Measurements from ENCODE around the gene C3AR1.
"Not testable (repeated sequence)": the region's sequence is repeated elsewhere in the genome, so short reads cannot be mapped to it uniquely, and the experiment has no call there.

The C3AR1 gene

GRCh38 chr12:8088574-8088973, 22.4 kb upstream of the C3AR1 start:
- no peak for TF ChIP-seq CTCF (IDR thresholded peaks at IDR 0.05; ENCODE audit: control extremely low read depth, extremely low read depth, low read depth, missing control alignments)
- ChIA-PET CTCF (interaction anchor here (0.7 to 1.4 kb wide), 4 partner anchors 16 to 143 kb away, joined by 3 to 5 read pairs (median 3); no protein-coding TSS in a partner anchor), POLR2A (no interaction called here)
- peak; percentile 44 for DNase-seq (ENCODE audit: extremely low spot score)

- ChIA-PET CTCF (interaction anchor here (1.1 to 1.4 kb wide), 2 partner anchors 10 to 22 kb away, joined by 5 read pairs; no protein-coding TSS in a partner anchor), POLR2A (no interaction called here)
- no peak for TF ChIP-seq CTCF (IDR thresholded peaks at IDR 0.05; ENCODE audit: control extremely low read depth, extremely low read depth, low read depth, missing control alignments)
- no peak for DNase-seq (ENCODE audit: extremely low spot score)
These were observed 21.5 kb upstream of the C3AR1 start for GRCh38 chr12:8087666-8088065.

GRCh38 chr12:8084351-8084750, 18.2 kb upstream of the C3AR1 start:
- POLR2A ChIA-PET; DNase-seq (ENCODE audit: extremely low spot score): not testable (repeated sequence)
- CTCF ChIA-PET, result interaction anchor here (1.9 kb wide), 1 partner anchor 38 kb away, joined by 5 read pairs; no protein-coding TSS in a partner anchor

GRCh38 chr12:8082808-8083100, 16.6 kb upstream of the C3AR1 start:
- no peak for TF ChIP-seq CTCF (IDR thresholded peaks at IDR 0.05; ENCODE audit: control extremely low read depth, extremely low read depth, low read depth, missing control alignments)
- ChIA-PET POLR2A (no interaction called here), CTCF (no interaction called here)
- DNase-seq (ENCODE audit: extremely low spot score), result no peak

DNA sequence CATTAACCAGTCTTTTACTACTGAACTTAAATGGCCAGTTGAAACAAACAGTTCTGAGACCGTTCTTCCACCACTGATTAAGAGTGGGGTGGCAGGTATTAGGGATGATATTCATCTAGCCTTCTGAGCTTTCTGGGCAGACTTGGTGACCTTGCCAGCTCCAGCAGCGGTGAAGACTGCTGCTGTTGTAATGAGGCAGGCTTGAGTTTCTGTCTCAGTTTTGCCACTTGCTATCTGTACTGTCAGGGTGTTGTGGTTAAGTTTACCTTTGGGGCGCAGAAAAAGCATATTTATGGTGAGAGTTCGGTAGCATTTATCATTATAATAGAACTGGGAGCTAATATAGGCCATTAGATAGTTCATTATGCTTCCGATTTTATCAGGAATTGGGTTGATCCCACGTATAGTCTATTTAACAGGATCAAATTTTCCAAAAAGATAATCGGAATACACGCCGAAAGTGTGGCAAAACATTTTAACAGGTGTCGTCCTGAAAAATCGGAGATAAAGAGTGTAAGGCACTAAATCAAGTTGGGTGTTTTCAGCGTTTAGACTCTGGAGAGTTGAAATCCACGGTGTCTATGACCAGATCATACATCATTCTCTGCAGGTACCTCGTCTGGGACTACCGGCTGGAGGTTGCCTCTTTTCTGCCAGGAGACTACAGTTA, 15.2 kb upstream of the C3AR1 start:
- TF ChIP-seq CTCF (IDR thresholded peaks at IDR 0.05; ENCODE audit: control extremely low read depth, extremely low read depth, low read depth, missing control alignments), result no peak
- ChIA-PET CTCF (interaction anchor here (1.3 to 5.6 kb wide), 2 partner anchors 17 to 37 kb away, joined by 3 to 34 read pairs; no protein-coding TSS in a partner anchor), POLR2A (interaction anchor here (0.5 kb wide), 1 partner anchor 1972 kb away, joined by 3 read pairs; no protein-coding TSS in a partner anchor)
- DNase-seq (ENCODE audit: extremely low spot score), result no peak

DNA sequence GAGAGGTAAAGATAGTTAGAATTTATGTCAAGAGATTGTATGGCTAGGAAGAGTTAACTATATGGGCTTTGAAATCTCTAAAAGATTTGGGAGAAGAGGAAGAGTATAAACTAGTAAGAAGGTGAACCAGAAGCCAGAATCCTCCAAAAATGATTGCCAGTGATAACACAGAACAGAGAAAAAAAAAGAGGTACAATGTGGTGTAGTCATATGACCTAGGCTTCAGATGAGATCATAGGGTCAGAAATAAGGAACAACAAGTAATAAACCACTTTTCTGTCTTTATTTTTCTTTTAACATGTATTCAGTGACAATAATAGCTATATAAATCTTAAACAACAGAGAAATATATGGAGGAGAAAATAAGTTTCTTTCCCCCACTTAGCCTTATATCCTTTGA, 14.0 kb upstream of the C3AR1 start:
- no peak for TF ChIP-seq CTCF (IDR thresholded peaks at IDR 0.05; ENCODE audit: control extremely low read depth, extremely low read depth, low read depth, missing control alignments)
- ChIA-PET POLR2A (no interaction called here), CTCF (interaction anchor here (1.3 to 5.6 kb wide), 2 partner anchors 18 to 35 kb away, joined by 3 to 34 read pairs; no protein-coding TSS in a partner anchor)
- no peak for DNase-seq (ENCODE audit: extremely low spot score)

- no peak for DNase-seq (ENCODE audit: extremely low spot score)
- ChIA-PET POLR2A (no interaction called here), CTCF (interaction anchor here (0.6 to 5.6 kb wide), 13 partner anchors 9 to 146 kb away, joined by 3 to 34 read pairs (median 5); partner anchors contain the start of gene C3AR1)
- TF ChIP-seq CTCF (IDR thresholded peaks at IDR 0.05; ENCODE audit: control extremely low read depth, extremely low read depth, low read depth, missing control alignments), result no peak
These were observed 12.8 kb upstream of the C3AR1 start for GRCh38 chr12:8078916-8079315.
